Measurements from ENCODE around the gene NEIL3.

Gene NEIL3

GRCh38 chr4:177371461-177371860 lies 61.8 kb downstream of the NEIL3 start:
- no peak for DNase-seq

- no peak for DNase-seq
These were observed 65.3 kb downstream of the NEIL3 start for GRCh38 chr4:177374966-177375365.

DNA sequence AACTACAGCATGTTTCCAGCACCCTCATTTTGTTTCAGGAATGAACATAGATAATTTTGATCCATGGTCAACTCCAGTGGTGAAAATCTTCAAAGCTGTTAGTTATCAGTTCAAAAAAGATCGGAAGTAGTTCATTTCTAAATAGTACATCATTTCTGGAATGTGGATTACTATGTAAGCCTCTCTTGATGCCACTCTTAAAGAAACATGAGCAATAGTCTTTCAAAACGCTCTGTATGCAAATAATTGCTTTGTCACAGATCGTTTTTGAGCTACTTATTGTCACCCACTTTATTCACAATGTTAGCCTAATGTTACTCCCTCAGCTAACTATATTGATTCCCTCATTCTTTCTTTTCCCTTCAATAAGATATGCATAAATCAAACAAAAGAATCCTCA lies 65.7 kb downstream of the NEIL3 start:
- DNase-seq = no peak

- no peak for DNase-seq
These were observed 66.3 kb downstream of the NEIL3 start for GRCh38 chr4:177376024-177376423.

GRCh38 chr4:177380730-177381287 lies 71.1 kb downstream of the NEIL3 start:
- peak in 1 of 2 donors; percentile 4 for DNase-seq

- DNase-seq = no peak
These were observed 72.2 kb downstream of the NEIL3 start for GRCh38 chr4:177381762-177382310.

DNA sequence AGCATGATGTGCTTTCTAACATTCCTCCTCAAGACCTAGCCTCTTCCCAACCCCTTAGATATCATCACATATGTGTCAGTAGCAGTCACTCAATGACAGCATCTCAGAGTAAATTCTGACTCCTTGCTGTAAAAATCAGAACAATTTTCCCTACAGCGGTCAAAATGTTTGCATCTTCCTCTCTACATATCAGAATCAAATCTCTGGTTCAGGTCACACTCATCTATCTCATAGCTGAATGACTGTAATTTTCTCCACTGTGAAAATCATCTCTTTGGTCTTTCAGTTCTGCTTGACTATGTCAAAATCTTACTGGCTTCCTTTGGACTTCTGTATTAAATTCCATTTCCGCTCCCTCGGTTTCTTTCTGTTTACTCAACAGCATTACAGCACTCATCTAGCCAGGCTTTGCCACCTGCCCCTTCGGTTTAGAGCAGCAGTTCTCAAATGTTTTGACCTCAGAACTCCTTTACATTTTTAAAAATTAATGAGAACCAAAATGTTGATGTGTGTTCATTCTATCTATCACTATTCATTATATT lies 75.3 kb downstream of the NEIL3 start:
- no peak for DNase-seq

GRCh38 chr4:177385576-177386277 lies 76.1 kb downstream of the NEIL3 start:
- no peak for DNase-seq

- DNase-seq = no peak
These were observed 76.7 kb downstream of the NEIL3 start for GRCh38 chr4:177386278-177386815.

DNA sequence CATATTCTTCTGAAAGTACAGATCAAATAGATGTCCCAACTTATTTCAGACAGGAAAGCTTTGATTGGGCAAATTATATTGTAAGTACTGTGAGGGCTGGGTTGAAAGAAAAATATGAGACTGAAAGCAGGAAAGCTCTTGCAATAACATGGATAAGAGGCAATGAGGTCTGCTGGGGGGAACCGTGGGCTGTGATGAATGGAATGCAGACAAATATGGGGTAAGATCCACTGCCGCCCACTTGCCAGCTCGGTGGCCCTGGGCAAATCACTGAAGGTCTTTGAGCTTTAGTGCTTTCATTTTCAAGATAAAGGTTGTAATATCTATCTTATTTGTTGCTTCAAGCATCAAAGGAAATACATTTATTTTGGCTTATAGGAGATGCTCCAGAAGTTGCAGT lies 81.6 kb downstream of the NEIL3 start:
- DNase-seq = no peak

- DNase-seq = no peak
These were observed 82.3 kb downstream of the NEIL3 start for GRCh38 chr4:177391953-177392352.

DNA sequence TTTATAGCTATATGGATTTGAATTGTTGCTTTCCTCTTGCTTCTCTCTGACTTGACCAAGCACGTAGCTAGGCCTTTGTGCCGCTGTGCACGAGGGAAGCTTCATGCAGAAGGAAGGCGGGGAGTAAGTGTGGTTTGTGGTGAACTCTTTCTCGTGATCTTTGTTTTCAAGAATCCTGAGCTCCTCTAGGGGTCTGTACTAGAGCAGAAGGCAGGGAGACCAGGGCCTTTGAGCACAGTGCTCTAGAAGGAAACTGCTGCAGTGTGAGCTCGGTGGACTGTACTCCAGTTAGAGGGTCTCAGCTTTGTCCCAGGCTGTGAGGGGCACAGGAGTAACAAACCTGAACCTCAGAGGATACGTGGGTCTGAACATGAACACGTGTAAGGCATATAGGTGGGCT lies 83.6 kb downstream of the NEIL3 start:
- DNase-seq = no peak

GRCh38 chr4:177396352-177396751 lies 86.7 kb downstream of the NEIL3 start:
- DNase-seq = no peak

- no peak for DNase-seq
These were observed 90.4 kb downstream of the NEIL3 start for GRCh38 chr4:177400030-177400429.

GRCh38 chr4:177401658-177402273 lies 92.1 kb downstream of the NEIL3 start:
- DNase-seq = no peak

DNA sequence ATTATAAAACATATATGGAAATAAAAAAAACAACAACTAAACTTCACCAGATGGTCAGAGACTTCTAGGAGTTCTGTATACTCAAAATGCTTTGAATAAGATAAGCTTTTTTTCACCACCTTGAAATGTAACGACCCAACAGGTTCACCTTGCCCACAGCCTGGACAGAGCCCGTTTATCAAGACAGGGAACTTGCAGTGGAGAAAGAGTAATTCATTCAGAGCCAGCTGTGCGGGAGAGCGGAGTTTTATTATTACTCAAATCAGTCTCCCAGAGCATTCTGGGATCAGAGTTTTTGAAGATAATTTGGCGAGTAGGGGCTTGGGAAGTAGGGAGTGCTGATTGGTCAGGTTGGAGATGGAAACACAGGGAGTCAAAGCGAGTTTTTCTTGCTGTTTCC lies 94.1 kb downstream of the NEIL3 start:
- no peak for DNase-seq

GRCh38 chr4:177404342-177404741 lies 94.7 kb downstream of the NEIL3 start:
- no peak for DNase-seq

DNA sequence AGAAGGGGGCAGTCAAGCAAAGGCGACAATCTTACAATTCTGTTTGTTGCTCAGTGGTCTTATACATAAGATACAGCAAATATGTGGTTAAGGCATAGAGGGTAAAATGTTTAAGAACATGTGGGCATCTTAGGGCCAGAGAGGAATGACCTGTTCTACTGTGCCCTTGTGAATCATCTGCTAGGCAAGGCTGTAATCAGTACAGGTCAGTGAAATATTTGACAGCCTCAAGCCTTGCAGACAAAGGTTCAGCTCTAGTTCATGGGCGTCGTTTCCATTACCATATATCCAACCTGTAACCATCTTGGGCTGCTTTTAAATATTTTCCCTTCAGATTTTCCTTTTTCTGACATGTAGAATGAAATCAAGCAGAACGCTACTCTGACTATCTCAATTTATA lies 95.3 kb downstream of the NEIL3 start:
- no peak for DNase-seq

GRCh38 chr4:177405508-177405907 lies 95.8 kb downstream of the NEIL3 start:
- no peak for DNase-seq

GRCh38 chr4:177408023-177408422 lies 98.3 kb downstream of the NEIL3 start:
- DNase-seq = no peak

DNA sequence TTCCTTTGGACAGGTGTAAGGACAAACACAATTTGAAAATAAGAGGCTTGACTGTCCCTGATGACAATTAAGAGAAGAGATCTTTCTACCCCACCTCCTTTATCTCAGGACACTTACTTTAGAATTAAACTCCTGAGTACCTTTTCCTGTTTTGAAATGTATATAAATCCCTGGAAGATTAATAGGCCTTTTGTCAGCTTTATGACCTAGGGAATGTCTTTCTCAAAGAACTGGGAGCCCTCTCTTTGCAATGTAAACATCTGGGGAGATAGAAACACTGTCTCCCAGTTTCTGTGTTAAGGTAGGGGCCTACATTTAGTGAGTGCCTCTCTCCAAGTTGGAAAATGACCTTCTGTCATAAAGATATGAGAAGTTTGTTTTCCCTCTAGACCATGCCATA lies 100.9 kb downstream of the NEIL3 start:
- no peak for DNase-seq

GRCh38 chr4:177411996-177412395 lies 102.3 kb downstream of the NEIL3 start:
- no peak for DNase-seq

Data from stimulated activated CD4-positive, alpha-beta T cell treated with anti-CD3 and anti-CD28 coated beads, Interleukin-2, amount 100 ng/mL, for 24 hours (primary cell).